HL-60 (cell line): ENCODE measurements around the gene TBC1D5.
"Not testable (repeated sequence)": the region's sequence is repeated elsewhere in the genome, so short reads cannot be mapped to it uniquely, and the experiment has no call there.

Experiments
- DNase-seq, 2 experiments: peaks; one replicate each; pipeline ENCODE4 v3.0.0-alpha.2; 2010 to 2020; ENCODE audit warnings: low read depth in 1 of 2, low spot score in 1 of 2
- H3K27ac ChIP-seq: fragments of 250-450 bp; sonication (Bioruptor Pico); replicated peaks from 2 replicates; pipeline ENCODE4 v1.5.1; 2020; ENCODE audit warnings: mild to moderate bottlenecking, moderate library complexity
- H3K27me3 ChIP-seq: fragments of 250-450 bp; sonication (Bioruptor Pico); 2 replicates; pipeline ENCODE4 v1.5.1; 2021; ENCODE audit warnings: mild to moderate bottlenecking, moderate library complexity; ENCODE audit not compliant: insufficient read depth, poor library complexity, severe bottlenecking
- H3K4me3 ChIP-seq: replicated peaks from 2 replicates; pipeline ENCODE4 v1.5.1; 2011; ENCODE audit warnings: mild to moderate bottlenecking, control low read depth, low read length; ENCODE audit not compliant: insufficient read depth
- CTCF ChIP-seq: IDR thresholded peaks from one replicate; pipeline ENCODE4 v1.5.1; 2011; ENCODE audit warnings: low read length, control low read depth, inconsistent platforms; ENCODE audit not compliant: insufficient read depth
- GABPA ChIP-seq: IDR thresholded peaks from 2 replicates; pipeline ENCODE4 v1.6.1; 2012; ENCODE audit warnings: low read depth
- POLR2AphosphoS5 ChIP-seq: IDR thresholded peaks from 2 replicates; pipeline ENCODE4 v1.6.1; 2012; ENCODE audit warnings: low read depth
- REST ChIP-seq: IDR thresholded peaks from 2 replicates; pipeline ENCODE4 v1.6.1; 2012; ENCODE audit warnings: low read depth; ENCODE audit not compliant: insufficient replicate concordance
- SPI1 ChIP-seq: IDR thresholded peaks from 2 replicates; pipeline ENCODE4 v1.6.1; 2012; ENCODE audit warnings: low read depth, mild to moderate bottlenecking, borderline replicate concordance

TBC1D5 gene

GRCh38 chr3:17352620-17353019, 389.8 kb downstream of the TBC1D5 start:
- TF ChIP-seq SPI1 (no peak), REST (no peak), POLR2AphosphoS5 (no peak), GABPA (no peak)
- Histone ChIP-seq H3K4me3 (no peak overlapping the region), H3K27ac (no peak overlapping the region), H3K27me3 (no peaks in the 10 kb centered on the region)
- no peak for DNase-seq

GRCh38 chr3:17351193-17351592, 391.2 kb downstream of the TBC1D5 start:
- not testable (repeated sequence) for H3K27ac ChIP-seq, H3K27me3 ChIP-seq, DNase-seq, H3K4me3 ChIP-seq

DNA sequence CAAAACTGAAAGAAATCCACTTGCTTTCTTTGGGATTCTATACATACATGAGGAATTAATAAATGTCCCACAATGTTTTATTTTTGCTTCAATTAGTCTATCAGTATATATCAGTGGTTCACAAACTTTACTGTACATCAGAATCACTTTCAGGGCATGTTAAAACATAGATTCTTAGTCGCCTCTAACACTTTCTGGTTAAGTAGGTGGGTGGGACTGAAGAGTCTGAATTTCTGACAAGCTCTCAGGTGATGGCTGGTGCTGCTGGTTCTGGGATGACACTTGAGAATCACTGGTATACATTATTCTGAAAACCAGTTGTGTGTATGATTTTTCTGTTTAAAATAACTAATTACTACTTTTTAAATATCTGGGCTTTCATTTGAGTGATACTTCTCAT, 393.3 kb downstream of the TBC1D5 start:
- TF ChIP-seq POLR2AphosphoS5, result no peak
- TF ChIP-seq CTCF, result no peak
- no peak for TF ChIP-seq SPI1
- no peak overlapping the region for H3K4me3 ChIP-seq
- H3K27me3 ChIP-seq, result no peaks in the 10 kb centered on the region
- DNase-seq, result no peak
- no peak overlapping the region for H3K27ac ChIP-seq

DNA sequence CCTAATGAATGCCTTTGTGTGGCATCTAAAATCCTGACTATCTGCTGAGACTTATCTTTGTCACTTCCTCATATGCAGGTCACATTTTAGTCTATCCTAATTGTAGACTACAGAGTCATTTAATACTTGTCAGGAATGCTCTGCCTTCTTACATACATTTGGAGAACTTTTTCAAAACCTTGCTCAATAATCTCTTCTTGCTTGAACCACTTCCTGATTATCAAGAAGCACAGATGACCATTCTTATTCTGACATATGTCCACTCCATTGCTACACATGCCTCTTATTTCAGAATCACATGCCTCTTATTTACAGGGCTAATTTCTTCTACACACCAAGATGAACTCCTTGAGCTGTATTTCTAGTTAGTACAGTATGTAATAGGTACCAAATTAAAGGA, 400.3 kb downstream of the TBC1D5 start:
- Histone ChIP-seq H3K4me3 (no peak overlapping the region), H3K27ac (no peak overlapping the region), H3K27me3 (no peaks in the 10 kb centered on the region)
- no peak for TF ChIP-seq REST
- TF ChIP-seq SPI1, result peak; percentile 66
- DNase-seq, result no peak

- DNase-seq, result no peak
- no peak for TF ChIP-seq SPI1
- no peak for TF ChIP-seq GABPA
- TF ChIP-seq CTCF, result no peak
- no peak for TF ChIP-seq REST
- no peak for TF ChIP-seq POLR2AphosphoS5
- no peak overlapping the region for H3K4me3 ChIP-seq
These were observed 401.7 kb downstream of the TBC1D5 start for GRCh38 chr3:17340693-17341092.

More at GRCh38 chr3:17340693-17341092, 401.7 kb downstream of the TBC1D5 start:
- Histone ChIP-seq H3K27ac (no peak overlapping the region), H3K27me3 (no peaks in the 10 kb centered on the region)
